ENCODE measurements around the gene ENKUR.

- TF ChIP-seq REST (IDR thresholded peaks at IDR 0.05; ENCODE audit: insufficient read depth in 1 of 2, low read depth in 2 of 2, low read length in 2 of 2): no peak
- no peak for TF ChIP-seq POLR2AphosphoS5 (IDR thresholded peaks at IDR 0.05; ENCODE audit: low read depth, low read length)
- TF ChIP-seq SIN3A (IDR thresholded peaks at IDR 0.05; ENCODE audit: borderline replicate concordance, insufficient read depth, low read length): no peak
Observed at GRCh38 chr10:24965051-24965450, 50.9 kb downstream of the ENKUR start.
